HUES48 (cell line): Measurements from ENCODE around the gene SLIT1.

Experiments used
- H3K27ac ChIP-seq: one replicate; pipeline ENCODE4 v1.7.0; 2013; ENCODE audit warnings: low read depth, low read length, inconsistent platforms
- H3K27me3 ChIP-seq: 2 replicates; pipeline ENCODE4 v1.6.1; 2013; ENCODE audit warnings: mild to moderate bottlenecking, low read length; ENCODE audit not compliant: control insufficient read depth, insufficient read depth
- H3K36me3 ChIP-seq: 2 replicates; pipeline ENCODE4 v1.6.1; 2013; ENCODE audit warnings: low read length; ENCODE audit not compliant: control insufficient read depth, insufficient read depth
- H3K4me1 ChIP-seq: 2 replicates; pipeline ENCODE4 v1.6.1; 2013; ENCODE audit warnings: mild to moderate bottlenecking, low read length; ENCODE audit not compliant: control insufficient read depth, insufficient read depth
- H3K4me3 ChIP-seq: 2 replicates; pipeline ENCODE4 v1.5.1; 2013; ENCODE audit warnings: mild to moderate bottlenecking, low read depth, low read length
- H3K9ac ChIP-seq: 2 replicates; pipeline ENCODE4 v1.6.1; 2013; ENCODE audit warnings: mild to moderate bottlenecking, low read depth, low read length, moderate library complexity
- H3K9me3 ChIP-seq: 2 replicates; pipeline ENCODE4 v1.6.1; 2013; ENCODE audit warnings: low read length; ENCODE audit not compliant: control insufficient read depth, insufficient read depth

The SLIT1 gene

DNA sequence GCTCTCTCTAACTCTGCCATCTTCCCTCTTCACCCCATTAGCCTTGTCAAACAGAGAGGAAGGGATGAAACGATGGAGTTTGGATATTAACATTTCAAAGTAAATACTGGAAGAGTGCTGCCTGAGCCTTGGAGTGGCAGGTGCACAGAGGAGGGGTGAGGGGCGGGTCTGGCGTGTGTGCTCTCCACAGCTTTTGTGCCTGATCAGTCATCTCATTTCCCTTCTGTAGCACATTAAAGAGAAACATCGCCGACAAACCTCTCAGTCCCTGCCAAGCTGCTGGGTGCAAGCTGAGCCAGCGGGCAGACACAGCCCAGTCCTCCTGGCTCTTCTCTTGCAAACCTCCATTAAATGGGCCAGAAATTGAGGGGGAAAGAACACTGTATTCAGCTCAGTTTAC lies 76.2 kb downstream of the SLIT1 start:
- H3K9ac ChIP-seq, result no peak overlapping the region
- H3K27ac ChIP-seq, result no peak overlapping the region
- no peaks in the 10 kb centered on the region for H3K27me3 ChIP-seq
- H3K4me3 ChIP-seq, result no peak overlapping the region
- no peaks in the 10 kb centered on the region for H3K36me3 ChIP-seq
- no peaks in the 10 kb centered on the region for H3K4me1 ChIP-seq
- H3K9me3 ChIP-seq, result no peaks in the 10 kb centered on the region

DNA sequence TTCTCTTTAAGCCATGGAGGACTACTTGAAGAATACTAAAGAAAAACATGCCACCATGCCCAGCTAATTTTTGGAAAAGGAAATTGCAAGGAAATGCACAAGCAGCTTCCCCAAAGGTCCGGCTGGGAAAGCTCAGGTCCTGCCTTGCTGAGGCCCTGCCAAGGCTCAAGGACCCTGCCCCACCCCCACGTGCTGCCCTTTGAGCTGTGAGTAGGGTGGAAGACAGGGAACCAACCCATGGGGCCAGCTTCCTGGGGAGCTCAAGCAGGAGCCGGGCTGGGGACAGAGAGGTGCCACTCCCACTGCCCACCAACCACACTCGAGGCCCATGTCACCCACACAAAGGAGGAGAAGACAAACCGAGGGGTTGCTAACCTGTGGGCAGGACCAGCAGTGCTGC lies 78.2 kb downstream of the SLIT1 start:
- no peaks in the 10 kb centered on the region for H3K36me3 ChIP-seq
- H3K9ac ChIP-seq, result no peak overlapping the region
- H3K4me3 ChIP-seq, result no peak overlapping the region
- peaks cover 7% of the 10 kb centered on the region; the same call in 1 of the 2 replicates for H3K4me1 ChIP-seq
- no peaks in the 10 kb centered on the region for H3K9me3 ChIP-seq
- H3K27ac ChIP-seq, result no peak overlapping the region
- no peaks in the 10 kb centered on the region for H3K27me3 ChIP-seq

DNA sequence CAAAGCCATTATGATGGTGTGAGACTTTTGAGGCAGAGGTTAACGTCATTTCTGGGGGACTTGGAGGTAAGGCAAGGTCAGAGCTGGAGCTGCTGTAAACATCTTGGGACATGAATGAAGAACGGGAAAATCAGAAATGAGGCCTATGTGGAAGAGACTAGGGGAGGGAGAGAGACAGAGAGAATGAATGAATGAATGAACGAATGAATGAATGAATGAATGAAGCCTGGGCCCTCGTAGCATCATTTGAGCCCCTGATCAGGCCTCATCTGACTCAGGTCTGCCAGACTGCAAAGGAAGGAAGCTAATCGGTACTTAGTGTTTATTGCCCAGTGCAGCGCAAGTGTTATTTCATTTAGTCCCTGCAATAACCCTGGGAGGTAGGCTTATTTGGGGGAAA lies 79.6 kb downstream of the SLIT1 start:
- Histone ChIP-seq H3K9ac (no peak overlapping the region), H3K36me3 (no peaks in the 10 kb centered on the region), H3K27me3 (no peaks in the 10 kb centered on the region), H3K4me3 (no peak overlapping the region), H3K9me3 (no peaks in the 10 kb centered on the region), H3K4me1 (peaks cover 8% of the 10 kb centered on the region; the same call in 1 of the 2 replicates), H3K27ac (no peak overlapping the region)

DNA sequence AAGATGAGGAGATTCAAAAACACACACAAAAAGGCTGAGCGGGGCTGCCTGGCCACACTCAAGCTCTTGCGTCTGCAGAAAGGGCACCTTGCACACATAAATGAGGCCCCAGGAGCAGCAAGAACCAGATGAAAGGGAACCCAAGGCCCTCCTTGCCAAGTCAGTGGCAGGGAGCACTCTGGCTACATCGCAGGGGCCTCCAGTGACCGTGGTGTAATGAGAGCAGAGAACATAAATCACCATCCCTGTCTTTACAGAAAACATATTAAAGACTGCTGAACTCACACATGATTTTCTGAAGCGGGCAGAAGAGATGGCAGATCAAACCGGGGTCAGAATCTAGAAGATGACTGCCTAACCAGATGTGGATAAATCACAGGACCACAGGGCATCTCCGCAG lies 80.5 kb downstream of the SLIT1 start:
- Histone ChIP-seq H3K4me3 (no peak overlapping the region), H3K9ac (no peak overlapping the region), H3K9me3 (no peaks in the 10 kb centered on the region), H3K27ac (no peak overlapping the region), H3K4me1 (peaks cover 15% of the 10 kb centered on the region), H3K36me3 (no peaks in the 10 kb centered on the region), H3K27me3 (no peaks in the 10 kb centered on the region)

DNA sequence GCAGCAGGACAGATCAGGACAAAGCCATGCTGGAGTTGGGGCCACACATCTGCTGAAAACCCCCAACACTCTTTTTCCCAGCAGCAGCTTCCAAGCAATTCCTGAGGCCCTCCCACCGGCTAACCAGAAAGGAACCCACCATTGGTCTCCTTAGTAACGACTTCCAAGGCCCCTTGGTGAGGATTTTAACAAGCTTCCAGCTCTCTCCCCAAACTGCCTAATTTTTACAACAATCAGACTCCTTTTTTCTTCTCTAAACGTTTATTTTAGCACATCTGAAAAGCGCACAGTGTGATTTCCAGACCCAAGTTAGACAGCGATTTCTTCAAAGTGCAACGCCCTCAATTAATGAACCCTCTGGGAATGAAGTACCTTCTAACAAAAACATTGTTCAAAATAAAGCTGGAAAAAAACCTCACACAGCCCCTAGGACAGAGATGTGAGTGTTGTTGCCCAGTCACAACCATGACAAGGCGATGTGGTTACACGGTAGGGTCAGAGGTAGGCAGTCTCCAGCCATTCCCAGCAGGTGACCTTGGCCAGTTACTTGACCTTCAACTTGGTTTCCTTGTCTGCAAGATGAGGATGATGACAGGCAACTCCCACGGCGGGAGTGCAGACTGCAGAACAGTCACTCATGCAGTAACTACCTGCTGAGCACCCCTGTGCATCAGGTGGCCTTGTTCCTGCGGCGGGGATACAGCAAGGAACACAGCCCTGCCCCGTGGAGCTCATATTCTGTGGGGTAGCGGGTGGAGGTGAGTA lies 82.3 kb downstream of the SLIT1 start:
- Histone ChIP-seq H3K36me3 (no peaks in the 10 kb centered on the region), H3K4me3 (no peak overlapping the region), H3K9me3 (no peaks in the 10 kb centered on the region), H3K27ac (no peak overlapping the region), H3K4me1 (peaks cover 15% of the 10 kb centered on the region), H3K9ac (no peak overlapping the region), H3K27me3 (no peaks in the 10 kb centered on the region)

DNA sequence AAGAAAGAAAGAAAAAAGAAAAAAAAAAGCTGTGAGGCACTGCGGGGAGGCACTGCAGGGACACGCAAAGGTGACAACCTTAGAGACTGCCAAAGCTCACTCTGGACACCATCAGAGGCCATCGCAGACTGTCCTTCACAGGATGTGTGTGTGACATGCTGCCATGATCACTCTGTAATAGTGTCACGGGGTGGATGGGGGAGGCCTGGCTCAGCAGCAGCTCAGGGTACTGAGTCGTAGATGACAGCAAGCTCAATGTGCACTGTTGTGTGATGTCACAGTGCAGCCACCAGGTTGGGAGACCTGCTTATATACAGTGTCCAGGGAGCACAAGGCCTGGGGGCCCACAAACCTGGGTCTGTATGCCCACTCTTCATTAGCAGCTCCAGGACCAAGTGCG lies 83.3 kb downstream of the SLIT1 start:
- peaks cover 15% of the 10 kb centered on the region for H3K4me1 ChIP-seq
- no peaks in the 10 kb centered on the region for H3K27me3 ChIP-seq
- H3K9ac ChIP-seq, result no peak overlapping the region
- H3K9me3 ChIP-seq, result no peaks in the 10 kb centered on the region
- no peak overlapping the region for H3K27ac ChIP-seq
- no peaks in the 10 kb centered on the region for H3K36me3 ChIP-seq
- H3K4me3 ChIP-seq, result no peak overlapping the region

DNA sequence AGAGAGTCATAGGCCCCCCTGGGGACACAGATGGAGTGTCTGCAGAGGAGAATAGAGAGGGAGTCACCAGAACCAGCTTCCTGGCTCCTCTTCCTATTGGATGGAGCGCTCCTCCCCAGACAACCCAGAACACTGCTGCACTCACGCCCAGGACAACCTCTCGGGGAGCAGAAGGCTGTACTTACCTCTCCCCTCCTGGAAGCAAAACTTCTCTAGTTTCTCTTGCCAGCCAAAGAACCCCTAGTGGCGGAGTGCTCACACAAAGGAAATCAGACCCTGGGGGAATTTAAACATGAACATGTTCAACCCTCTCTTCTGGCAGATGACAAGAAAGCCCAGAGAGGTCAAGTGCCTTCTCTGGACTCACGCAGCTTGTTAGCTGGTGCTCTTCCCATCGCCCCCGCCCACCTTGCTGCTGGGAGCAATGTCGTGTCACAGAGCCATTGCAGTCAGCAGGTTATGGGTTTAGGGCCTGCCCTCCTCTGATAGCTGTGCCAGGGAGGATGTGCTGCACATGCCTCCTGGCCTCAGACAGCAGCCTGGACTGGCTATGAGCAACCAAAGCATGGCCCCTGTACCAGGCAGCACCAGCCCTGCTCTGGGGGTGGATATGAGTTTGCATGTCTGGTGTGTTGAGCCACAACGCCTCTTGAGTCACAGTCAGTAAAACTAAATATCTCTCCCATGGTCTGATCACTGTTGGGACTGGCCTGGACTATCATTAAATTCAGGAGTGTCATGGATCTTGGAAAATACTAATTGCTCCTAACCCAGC lies 84.4 kb downstream of the SLIT1 start:
- Histone ChIP-seq H3K9ac (no peak overlapping the region), H3K27me3 (no peaks in the 10 kb centered on the region), H3K4me1 (peaks cover 15% of the 10 kb centered on the region), H3K27ac (no peak overlapping the region), H3K9me3 (no peaks in the 10 kb centered on the region), H3K4me3 (no peak overlapping the region), H3K36me3 (no peaks in the 10 kb centered on the region)

DNA sequence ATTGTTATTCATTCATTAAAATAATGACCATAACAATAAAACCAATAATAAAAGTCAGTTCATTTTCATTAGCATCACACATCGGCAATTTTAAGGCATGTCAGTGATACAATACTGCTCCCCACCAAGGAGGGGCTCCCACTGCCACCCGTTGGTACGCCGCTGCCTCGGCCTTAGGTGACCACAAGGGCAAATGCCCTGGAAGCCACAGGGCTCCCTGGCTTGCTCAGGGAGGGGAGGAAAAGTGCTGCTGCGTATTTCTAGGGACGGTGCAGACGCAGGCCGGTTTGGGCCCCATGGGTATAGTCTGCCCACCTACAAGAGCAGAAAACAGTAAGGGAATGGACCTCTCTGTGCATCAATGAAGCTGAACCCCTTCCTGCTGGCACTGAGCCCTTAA lies 85.1 kb downstream of the SLIT1 start:
- no peak overlapping the region for H3K27ac ChIP-seq
- no peak overlapping the region for H3K4me3 ChIP-seq
- H3K27me3 ChIP-seq, result no peaks in the 10 kb centered on the region
- no peaks in the 10 kb centered on the region for H3K36me3 ChIP-seq
- no peak overlapping the region for H3K9ac ChIP-seq
- no peaks in the 10 kb centered on the region for H3K9me3 ChIP-seq
- H3K4me1 ChIP-seq, result peaks cover 21% of the 10 kb centered on the region

DNA sequence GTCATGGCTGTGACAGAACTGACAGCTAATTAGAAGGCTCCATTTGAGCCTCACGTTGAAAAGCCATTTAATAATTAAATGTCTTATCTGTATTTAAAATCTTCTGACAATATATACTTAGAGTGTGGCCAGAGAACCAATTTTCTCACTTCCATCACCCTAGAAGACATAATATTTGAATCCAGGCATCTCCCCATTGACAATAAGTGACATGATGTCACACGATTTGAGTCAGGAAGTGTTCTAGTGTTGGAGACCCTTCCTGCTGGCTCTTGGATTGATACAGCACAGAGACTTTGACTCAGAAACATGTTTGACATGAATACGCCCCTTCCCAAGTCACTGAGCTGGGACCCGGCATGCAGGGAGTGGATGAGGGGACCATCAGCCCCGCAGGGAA lies 85.9 kb downstream of the SLIT1 start:
- H3K4me1 ChIP-seq, result peaks cover 21% of the 10 kb centered on the region
- no peak overlapping the region for H3K27ac ChIP-seq
- no peaks in the 10 kb centered on the region for H3K9me3 ChIP-seq
- no peaks in the 10 kb centered on the region for H3K27me3 ChIP-seq
- H3K4me3 ChIP-seq, result no peak overlapping the region
- no peak overlapping the region for H3K9ac ChIP-seq
- H3K36me3 ChIP-seq, result no peaks in the 10 kb centered on the region

DNA sequence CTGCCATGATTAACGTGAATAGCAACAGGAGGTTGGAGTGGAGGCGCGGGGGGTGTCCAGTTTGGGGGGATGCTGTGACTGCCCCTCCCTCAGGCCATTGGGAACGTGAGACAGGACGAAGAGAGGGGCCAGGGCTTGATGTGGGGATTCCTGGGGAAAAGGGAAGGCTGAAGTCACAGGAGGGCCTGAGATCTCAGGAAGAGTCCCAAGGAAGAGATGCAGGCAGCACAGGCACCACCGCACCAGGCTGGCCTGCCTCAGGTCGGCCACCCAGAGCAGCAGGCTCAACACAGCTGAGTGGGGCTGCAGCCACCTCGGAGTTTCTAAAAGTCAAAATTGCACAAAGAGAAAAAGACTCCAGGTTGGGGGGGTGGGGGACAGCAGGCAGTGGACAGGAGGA lies 86.7 kb downstream of the SLIT1 start:
- H3K27me3 ChIP-seq, result no peaks in the 10 kb centered on the region
- H3K9ac ChIP-seq, result no peak overlapping the region
- no peaks in the 10 kb centered on the region for H3K36me3 ChIP-seq

DNA sequence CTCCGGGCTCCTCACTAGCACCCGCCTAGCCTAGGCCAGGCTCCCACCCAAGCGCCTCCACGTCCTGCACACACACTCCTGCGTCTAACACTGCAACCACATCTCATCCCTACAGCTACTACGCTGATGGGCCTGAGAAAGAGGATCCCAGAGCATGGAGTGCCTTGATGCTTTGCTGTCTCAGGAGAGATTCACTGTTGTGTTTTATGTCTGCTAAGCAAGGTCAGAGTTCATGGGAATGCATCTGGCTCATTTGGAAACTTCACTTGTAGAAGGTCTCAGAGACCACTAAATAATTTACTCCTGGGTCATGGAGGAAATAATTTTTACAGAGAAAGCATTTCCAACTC lies 88.7 kb downstream of the SLIT1 start:
- H3K36me3 ChIP-seq, result no peaks in the 10 kb centered on the region
- H3K27me3 ChIP-seq, result no peaks in the 10 kb centered on the region
- peaks cover 14% of the 10 kb centered on the region for H3K4me1 ChIP-seq
- no peaks in the 10 kb centered on the region for H3K9me3 ChIP-seq
- no peak overlapping the region for H3K27ac ChIP-seq
- H3K9ac ChIP-seq, result no peak overlapping the region
- H3K4me3 ChIP-seq, result no peak overlapping the region

More for the DNA sequence above, 86.7 kb downstream of the SLIT1 start:
- Histone ChIP-seq H3K4me1 (peaks cover 21% of the 10 kb centered on the region), H3K9me3 (no peaks in the 10 kb centered on the region), H3K27ac (no peak overlapping the region), H3K4me3 (no peak overlapping the region)
